MG63 (cell line): ENCODE results near the gene CELSR3. TPM values are rescaled to one million over a fixed set of nuclear protein-coding genes. Genes with fewer than 3 reads are reported as not detected.

Experiments used
- DNase-seq: peaks from one replicate; pipeline ENCODE4 v3.0.0-alpha.2; 2020
- H3K27me3 ChIP-seq: fragments of 250-450 bp; sonication (Bioruptor Pico); 2 replicates; pipeline ENCODE4 v1.5.1; 2020; ENCODE audit warnings: mild to moderate bottlenecking, moderate library complexity
- H3K36me3 ChIP-seq: fragments of 250-450 bp; sonication (Bioruptor Pico); 2 replicates; pipeline ENCODE4 v1.5.1; 2020; ENCODE audit warnings: mild to moderate bottlenecking, moderate library complexity
- H3K4me3 ChIP-seq: fragments of 250-450 bp; sonication (Bioruptor Pico); 2 replicates; pipeline ENCODE4 v1.5.1; 2020; ENCODE audit warnings: mild to moderate bottlenecking, moderate library complexity
- H3K9me3 ChIP-seq: fragments of 250-450 bp; sonication (Bioruptor Pico); 2 replicates; pipeline ENCODE4 v1.5.1; 2020; ENCODE audit warnings: mild to moderate bottlenecking, moderate library complexity
- total RNA-seq: library from RNA; depleted of rRNA; stranded (reverse); fragments of >200 nt; shearing (Covaris generic); gene quantifications from 2 replicates; pipeline ENCODE4 v1.2.3, GENCODE V29; 2014; ENCODE audit warnings: low replicate concordance; rRNA removed

CELSR3 gene
- total RNA-seq: 0.05 and 0.16 TPM in 2 replicates

GRCh38 chr3:48662753-48663488, at the start of gene CELSR3:
Gene CELSR3 (minus strand): TSS chr3:48662886. CDS start chr3:48662634, 252 bp downstream.
- DNase-seq: peak; percentile 59
- Histone ChIP-seq H3K9me3 (no peaks in the 10 kb centered on the region), H3K36me3 (no peaks in the 10 kb centered on the region), H3K27me3 (0 out of 2 replicates have a peak, but pooled peaks cover 2% of the 10 kb centered on the region), H3K4me3 (peak within 1 kb of the TSS; percentile 52)

- H3K9me3 ChIP-seq: no peaks in the 10 kb centered on the region
- peaks cover 18% of the 10 kb centered on the region for H3K36me3 ChIP-seq
- no peaks in the 10 kb centered on the region for H3K27me3 ChIP-seq
- no peak overlapping the region for H3K4me3 ChIP-seq
- DNase-seq: peak; percentile 79
Measured at GRCh38 chr3:48711727-48712126, 49.0 kb upstream of the CELSR3 start.

GRCh38 chr3:48709051-48709461, 46.4 kb upstream of the CELSR3 start:
- peaks cover 12% of the 10 kb centered on the region for H3K36me3 ChIP-seq
- H3K27me3 ChIP-seq: no peaks in the 10 kb centered on the region
- H3K4me3 ChIP-seq: no peak overlapping the region
- peak; percentile 77 for DNase-seq
- H3K9me3 ChIP-seq: no peaks in the 10 kb centered on the region

- H3K4me3 ChIP-seq: no peak overlapping the region
- no peaks in the 10 kb centered on the region for H3K27me3 ChIP-seq
- H3K9me3 ChIP-seq: no peaks in the 10 kb centered on the region
- peak; percentile 41 for DNase-seq
- peaks cover 12% of the 10 kb centered on the region for H3K36me3 ChIP-seq
Measured at GRCh38 chr3:48708481-48708889, 45.8 kb upstream of the CELSR3 start.

GRCh38 chr3:48707157-48707556, 44.5 kb upstream of the CELSR3 start:
- H3K9me3 ChIP-seq: no peaks in the 10 kb centered on the region
- no peaks in the 10 kb centered on the region for H3K27me3 ChIP-seq
- no peak overlapping the region for H3K4me3 ChIP-seq
- no peak for DNase-seq
- peaks cover 12% of the 10 kb centered on the region for H3K36me3 ChIP-seq

- no peaks in the 10 kb centered on the region for H3K27me3 ChIP-seq
- H3K4me3 ChIP-seq: no peak overlapping the region
- H3K9me3 ChIP-seq: no peaks in the 10 kb centered on the region
- DNase-seq: no peak
- H3K36me3 ChIP-seq: no peaks in the 10 kb centered on the region; the same call in 1 of the 2 replicates
Measured at GRCh38 chr3:48702320-48702920, 39.7 kb upstream of the CELSR3 start.

- Histone ChIP-seq H3K36me3 (no peaks in the 10 kb centered on the region; the same call in 1 of the 2 replicates), H3K4me3 (no peak overlapping the region), H3K27me3 (no peaks in the 10 kb centered on the region), H3K9me3 (no peaks in the 10 kb centered on the region)
- DNase-seq: no peak
Measured at GRCh38 chr3:48700731-48701405, 38.2 kb upstream of the CELSR3 start.

- Histone ChIP-seq H3K36me3 (peaks cover 4% of the 10 kb centered on the region; the same call in 1 of the 2 replicates), H3K4me3 (no peak overlapping the region), H3K9me3 (no peaks in the 10 kb centered on the region), H3K27me3 (no peaks in the 10 kb centered on the region)
- no peak for DNase-seq
Measured at GRCh38 chr3:48698891-48699290, 36.2 kb upstream of the CELSR3 start.

- H3K9me3 ChIP-seq: no peaks in the 10 kb centered on the region
- no peak for DNase-seq
- peaks cover 8% of the 10 kb centered on the region for H3K36me3 ChIP-seq
- H3K4me3 ChIP-seq: no peak overlapping the region
- H3K27me3 ChIP-seq: no peaks in the 10 kb centered on the region
Measured at GRCh38 chr3:48697952-48698351, 35.3 kb upstream of the CELSR3 start.

GRCh38 chr3:48696601-48697000, 33.9 kb upstream of the CELSR3 start:
- Histone ChIP-seq H3K4me3 (no peak overlapping the region), H3K9me3 (no peaks in the 10 kb centered on the region), H3K27me3 (no peaks in the 10 kb centered on the region), H3K36me3 (peaks cover 11% of the 10 kb centered on the region)
- no peak for DNase-seq

- no peak for DNase-seq
- no peaks in the 10 kb centered on the region for H3K9me3 ChIP-seq
- peaks cover 13% of the 10 kb centered on the region for H3K36me3 ChIP-seq
- H3K27me3 ChIP-seq: no peaks in the 10 kb centered on the region
- H3K4me3 ChIP-seq: no peak overlapping the region
Measured at GRCh38 chr3:48696156-48696555, 33.5 kb upstream of the CELSR3 start.

- Histone ChIP-seq H3K27me3 (no peaks in the 10 kb centered on the region), H3K4me3 (no peak overlapping the region), H3K36me3 (peaks cover 14% of the 10 kb centered on the region), H3K9me3 (no peaks in the 10 kb centered on the region)
- DNase-seq: no peak
Measured at GRCh38 chr3:48695393-48695753, 32.7 kb upstream of the CELSR3 start.

- DNase-seq: peak; percentile 71
- Histone ChIP-seq H3K4me3 (no peak overlapping the region), H3K27me3 (no peaks in the 10 kb centered on the region), H3K9me3 (no peaks in the 10 kb centered on the region), H3K36me3 (peaks cover 16% of the 10 kb centered on the region)
Measured at GRCh38 chr3:48694610-48695392, 32.1 kb upstream of the CELSR3 start.

GRCh38 chr3:48693826-48694225, 31.1 kb upstream of the CELSR3 start:
- Histone ChIP-seq H3K9me3 (no peaks in the 10 kb centered on the region), H3K4me3 (no peak overlapping the region), H3K27me3 (no peaks in the 10 kb centered on the region), H3K36me3 (peaks cover 16% of the 10 kb centered on the region)
- DNase-seq: no peak

- Histone ChIP-seq H3K4me3 (no peak overlapping the region), H3K27me3 (no peaks in the 10 kb centered on the region), H3K9me3 (no peaks in the 10 kb centered on the region), H3K36me3 (peaks cover 18% of the 10 kb centered on the region)
- no peak for DNase-seq
Measured at GRCh38 chr3:48692551-48692950, 29.9 kb upstream of the CELSR3 start.

GRCh38 chr3:48690846-48691458, 28.3 kb upstream of the CELSR3 start:
- DNase-seq: no peak
- Histone ChIP-seq H3K9me3 (no peaks in the 10 kb centered on the region), H3K27me3 (no peaks in the 10 kb centered on the region), H3K4me3 (no peak overlapping the region), H3K36me3 (peaks cover 19% of the 10 kb centered on the region)
